OCI-M1 (cell line): Measurements from ENCODE around the gene EHMT1.

Source experiments
- DNase-seq: peaks from one replicate; lab custom pipeline; 2025; lab: John Stamatoyannopoulos, UW

The EHMT1 gene

GRCh38 chr9:137829260-137829996, 210.6 kb downstream of the EHMT1 start:
- DNase-seq, result no peak

GRCh38 chr9:137832191-137832700, 213.4 kb downstream of the EHMT1 start:
- no peak for DNase-seq

DNA sequence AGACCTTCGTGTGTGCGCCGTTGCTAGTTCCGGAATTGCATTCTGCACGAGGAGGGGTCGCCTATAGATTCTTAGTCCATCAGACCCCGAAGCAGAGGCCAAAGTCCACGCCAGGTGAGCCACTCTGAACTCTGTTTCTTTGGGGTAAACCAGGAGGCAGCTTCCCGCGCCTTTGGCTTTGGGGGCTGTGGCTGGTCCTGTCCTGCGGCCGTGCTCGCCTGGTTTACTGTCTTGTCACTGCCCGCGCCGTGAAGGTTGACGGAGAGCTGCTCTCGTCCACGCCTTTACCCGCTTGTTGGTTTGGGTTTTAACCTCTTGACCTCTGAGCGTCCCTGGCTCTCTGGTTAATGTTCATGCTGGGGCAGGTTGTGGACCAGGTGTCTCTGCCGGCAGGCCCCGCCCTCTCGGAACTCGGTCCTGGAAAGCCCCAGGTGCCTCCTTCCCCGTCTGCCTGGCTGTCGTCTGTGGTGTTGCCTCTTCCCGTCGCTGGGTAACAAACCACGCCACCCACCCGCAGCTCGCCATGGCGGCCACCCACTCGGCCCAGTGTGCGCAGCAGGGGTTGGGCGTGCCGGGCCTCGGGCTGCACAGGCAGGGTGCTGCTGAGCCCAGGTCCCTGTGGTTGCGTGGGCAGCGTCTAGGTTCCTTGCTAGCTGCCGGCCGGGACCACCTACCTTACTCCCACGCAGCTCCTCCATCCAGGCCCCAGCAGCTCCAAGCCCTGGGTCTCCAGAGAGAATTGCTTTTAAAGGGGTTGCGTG, 214.2 kb downstream of the EHMT1 start:
- no peak for DNase-seq

GRCh38 chr9:137833721-137834613, 215.2 kb downstream of the EHMT1 start:
- DNase-seq, result no peak

DNA sequence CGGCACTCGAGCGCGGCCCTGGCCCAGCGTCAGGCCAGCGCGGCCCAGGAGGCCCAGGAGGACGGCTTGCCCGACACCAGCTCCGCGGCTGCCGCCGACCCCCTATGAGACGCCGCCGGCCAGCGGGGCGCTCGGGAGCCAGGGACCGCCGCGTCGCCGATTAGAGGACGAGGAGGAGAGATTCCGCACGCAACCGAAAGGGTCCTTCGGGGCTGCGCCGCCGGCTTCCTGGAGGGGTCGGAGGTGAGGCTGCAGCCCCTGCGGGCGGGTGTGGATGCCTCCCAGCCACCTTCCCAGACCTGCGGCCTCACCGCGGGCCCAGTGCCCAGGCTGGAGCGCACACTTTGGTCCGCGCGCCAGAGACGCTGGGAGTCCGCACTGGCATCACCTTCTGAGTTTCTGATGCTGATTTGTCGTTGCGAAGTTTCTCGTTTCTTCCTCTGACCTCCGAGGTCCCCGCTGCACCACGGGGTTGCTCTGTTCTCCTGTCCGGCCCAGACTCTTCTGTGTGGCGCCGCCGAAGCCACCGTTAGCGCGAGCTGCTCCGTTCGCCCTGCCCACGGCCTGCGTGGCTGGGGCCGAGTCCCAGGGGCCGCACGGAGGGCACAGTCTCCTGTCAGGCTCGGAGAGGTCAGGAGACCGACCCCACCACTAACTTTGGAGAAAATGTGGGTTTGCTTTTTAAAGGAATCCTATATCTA, 216.2 kb downstream of the EHMT1 start:
- DNase-seq, result no peak

DNA sequence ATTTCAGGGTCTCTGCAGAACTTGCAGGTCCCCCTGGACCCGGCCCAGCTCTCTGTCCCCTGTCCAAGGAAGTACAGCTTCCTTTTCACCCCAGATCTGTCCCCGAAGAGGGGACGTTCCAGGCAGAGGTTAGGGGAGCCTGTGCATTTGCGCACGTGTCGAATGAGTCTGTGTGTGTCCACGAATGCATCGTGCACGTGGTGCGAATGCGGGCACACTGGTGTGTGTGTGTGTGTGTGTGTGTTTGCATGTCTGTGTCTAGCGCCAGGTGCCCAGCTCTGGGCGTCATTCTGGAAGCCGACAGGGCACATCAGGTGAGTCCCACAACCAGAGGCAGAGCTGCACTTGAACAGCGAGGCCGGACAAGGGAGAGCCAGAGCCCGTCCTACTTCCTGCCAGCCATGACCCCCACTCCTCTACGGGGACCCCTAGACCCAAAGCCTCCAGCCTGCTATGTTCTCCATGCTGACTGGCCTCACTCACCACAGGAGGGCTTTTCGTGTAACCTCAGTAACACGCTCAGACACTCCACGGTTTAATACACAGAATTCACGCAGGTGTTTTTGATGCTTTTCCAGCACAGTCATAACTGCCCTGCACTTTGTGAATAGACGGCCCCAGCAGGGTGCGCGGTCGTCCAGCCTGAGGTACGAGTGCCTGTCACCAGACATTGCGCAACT, 217.5 kb downstream of the EHMT1 start:
- DNase-seq, result no peak

GRCh38 chr9:137836831-137837241, 218.0 kb downstream of the EHMT1 start:
- DNase-seq, result no peak

DNA sequence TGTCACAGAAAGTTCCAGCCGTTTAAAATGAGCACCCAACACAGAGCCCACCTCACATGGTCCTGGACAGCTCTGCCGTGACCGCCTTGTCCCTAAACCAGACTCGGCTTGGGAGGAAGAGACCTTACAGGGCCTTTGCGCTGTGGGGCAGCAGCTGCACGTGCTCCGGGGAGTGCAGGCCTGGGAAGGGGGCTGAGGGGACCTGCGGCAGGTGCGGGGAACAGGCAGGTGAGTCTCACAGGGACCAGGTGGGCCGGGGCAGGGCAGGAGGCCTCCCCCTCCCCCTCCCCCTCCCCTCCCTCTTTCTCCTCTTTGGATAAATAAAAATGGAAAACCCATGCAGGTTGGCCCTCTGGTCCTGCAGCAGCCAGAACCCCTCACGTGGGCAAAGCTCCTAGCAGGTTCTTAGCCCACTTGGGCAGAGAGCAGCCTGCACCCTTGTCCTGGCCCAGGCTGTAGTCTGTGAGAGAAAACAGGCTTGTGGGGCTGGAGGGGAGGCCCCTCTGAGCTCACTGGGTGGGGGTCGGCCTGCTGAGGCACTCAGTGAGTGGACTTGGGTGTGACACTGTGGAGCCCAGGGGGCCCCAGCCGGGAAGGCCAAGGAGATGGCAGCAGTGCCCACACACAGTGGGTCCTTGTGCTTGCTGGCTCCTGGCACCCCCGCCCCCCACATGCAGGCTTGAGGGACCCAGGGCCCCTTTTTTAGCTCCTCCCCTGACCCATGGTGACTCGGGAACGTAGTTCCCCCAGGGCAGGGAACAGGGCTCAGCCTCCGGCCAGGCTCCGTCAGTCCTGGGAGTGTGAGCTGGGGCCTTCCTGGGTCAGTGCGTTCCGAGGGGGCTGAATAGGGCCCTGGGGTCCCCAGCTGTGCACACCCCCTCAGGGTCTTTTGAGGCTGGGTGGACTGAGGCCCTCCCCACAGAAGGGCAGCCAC, 218.8 kb downstream of the EHMT1 start:
- DNase-seq, result no peak

- DNase-seq, result no peak
These were observed 219.8 kb downstream of the EHMT1 start for GRCh38 chr9:137838576-137838975.

DNA sequence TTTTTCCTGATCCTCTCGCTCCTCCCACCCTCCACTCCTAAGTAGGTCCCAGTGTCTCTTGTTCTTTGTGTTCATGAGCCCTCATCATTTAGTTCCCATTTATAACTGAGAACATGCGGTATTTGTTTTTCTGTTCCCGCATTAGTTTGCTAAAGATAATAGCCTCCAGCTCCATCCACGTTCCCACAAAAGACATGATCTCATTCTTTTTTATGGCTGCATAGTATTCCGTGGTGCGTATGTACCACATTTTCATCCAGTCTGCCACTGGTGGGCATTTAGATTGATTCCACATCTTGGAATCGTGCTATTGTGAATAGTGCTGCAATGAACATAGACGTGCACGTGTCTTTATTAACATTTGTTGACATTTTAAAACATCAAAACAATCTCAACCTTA, 224.6 kb downstream of the EHMT1 start:
- DNase-seq, result no peak

- peak; percentile 38 for DNase-seq
These were observed 232.9 kb downstream of the EHMT1 start for GRCh38 chr9:137851516-137852267.

DNA sequence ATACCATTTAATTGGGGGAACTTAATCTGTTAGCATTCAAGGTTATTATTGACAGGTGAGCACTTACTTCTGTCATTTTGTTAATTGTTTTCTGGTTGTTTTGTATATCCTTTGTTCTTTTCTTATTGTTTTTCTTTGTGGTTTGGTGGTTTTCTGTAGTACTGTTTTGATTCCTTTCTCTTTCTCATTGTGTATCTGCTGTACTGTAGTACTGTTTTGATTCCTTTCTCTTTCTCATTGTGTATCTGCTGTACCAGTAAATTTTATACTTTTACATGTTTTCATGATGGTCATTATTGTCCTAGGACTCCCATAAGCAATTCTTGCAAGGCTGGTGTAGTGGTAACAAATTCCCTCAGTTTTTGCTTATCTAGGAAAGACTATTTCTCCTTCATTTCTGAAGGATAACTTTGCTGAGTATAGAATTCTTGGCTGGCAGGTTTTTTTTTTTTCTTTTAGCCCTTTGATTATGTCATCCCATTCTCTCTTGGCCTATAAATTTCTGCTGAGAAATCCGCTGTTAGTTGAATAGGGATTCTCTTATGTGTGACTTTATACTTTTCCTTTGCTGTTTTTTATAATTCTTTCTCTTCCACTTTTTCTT, 234.7 kb downstream of the EHMT1 start:
- no peak for DNase-seq

- DNase-seq, result no peak
These were observed 241.6 kb downstream of the EHMT1 start for GRCh38 chr9:137860361-137860760.

DNA sequence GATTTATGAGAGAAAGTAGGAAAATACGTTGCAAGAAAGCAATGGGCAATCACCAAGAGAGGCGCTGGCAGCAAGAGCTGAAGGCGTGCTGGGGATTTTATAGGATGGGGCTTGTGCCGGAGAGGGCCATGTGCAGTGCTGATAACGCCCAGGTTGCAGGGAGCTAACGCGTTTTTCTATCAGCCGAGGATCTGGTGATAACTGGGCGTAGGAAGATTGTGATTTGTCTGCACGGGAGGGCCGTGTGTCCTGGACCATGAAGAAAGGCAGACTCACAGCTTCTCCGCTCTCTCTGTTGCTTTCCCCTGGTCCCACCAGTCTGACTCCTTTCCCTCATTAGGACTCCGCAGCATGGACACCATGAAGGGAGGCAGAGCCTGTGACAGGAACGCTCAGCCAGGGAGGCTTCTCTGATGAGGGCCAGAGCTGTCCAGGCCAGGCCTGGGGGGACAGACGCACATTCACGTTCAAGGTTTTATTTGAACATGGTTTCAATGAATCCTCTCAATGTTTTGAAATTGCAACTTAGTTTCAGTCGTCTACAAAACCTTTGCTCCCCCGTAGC, 246.9 kb downstream of the EHMT1 start:
- no peak for DNase-seq

DNA sequence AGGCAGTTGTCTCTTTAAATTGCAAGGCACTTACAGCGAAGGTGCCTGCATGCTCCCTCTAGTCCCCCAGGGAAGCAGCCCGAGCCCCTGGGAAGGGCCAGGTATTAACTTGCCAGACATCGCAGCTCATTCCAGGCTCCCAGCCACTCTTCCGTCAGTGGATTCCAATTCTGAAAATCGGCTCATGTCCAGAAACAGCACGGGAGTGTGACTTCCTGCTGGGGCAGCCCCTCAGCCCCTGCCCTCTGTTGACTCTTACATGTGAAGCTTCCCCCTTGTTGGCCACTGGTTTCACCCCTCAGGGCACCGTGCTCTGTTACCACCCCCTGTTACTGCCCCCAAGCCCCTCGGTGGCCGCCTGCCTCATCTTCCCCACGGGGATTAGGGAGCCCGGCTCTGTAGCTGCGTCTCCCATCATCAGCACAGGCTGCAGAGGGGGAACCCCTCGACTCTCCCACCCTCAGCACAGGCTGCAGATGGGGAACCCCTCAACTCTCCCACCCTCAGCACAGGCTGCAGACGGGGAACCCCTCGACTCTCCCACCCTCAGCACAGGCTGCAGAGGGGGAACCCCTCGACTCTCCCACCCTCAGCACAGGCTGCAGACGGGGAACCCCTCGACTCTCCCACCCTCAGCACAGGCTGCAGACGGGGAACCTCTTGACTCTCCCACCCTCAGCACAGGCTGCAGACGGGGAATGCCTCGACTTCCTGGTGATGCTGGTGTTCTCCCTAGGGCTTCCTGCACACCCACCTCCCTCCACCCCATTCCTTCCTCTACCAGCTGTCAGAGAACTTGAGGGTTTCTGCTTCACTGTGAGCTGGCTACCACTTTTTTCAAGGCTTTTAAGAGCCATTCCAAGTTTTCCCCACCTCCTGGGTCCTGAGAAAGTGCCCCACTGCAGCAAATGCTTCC, 247.7 kb downstream of the EHMT1 start:
- no peak for DNase-seq

DNA sequence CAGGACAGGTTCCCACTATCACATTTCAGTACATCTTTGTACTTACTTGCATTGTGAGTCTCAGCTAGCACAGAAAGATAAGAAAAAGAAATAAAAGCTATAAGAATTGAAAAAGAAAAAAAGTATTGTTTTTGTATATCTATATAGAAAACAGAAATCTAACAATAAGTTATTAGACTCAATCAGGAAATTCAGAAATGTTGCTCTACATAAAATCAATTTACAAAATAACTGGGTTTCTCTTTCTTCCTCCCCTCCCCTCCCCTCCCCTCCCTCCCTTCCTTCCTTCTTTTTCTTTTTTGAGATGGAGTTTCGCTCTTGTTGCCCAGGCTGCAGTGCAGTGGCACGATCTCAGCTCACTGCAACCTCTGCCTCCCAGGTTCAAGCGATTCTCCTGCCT, 251.6 kb downstream of the EHMT1 start:
- DNase-seq, result no peak

GRCh38 chr9:137872296-137872695, 253.5 kb downstream of the EHMT1 start:
- no peak for DNase-seq
